Spinal cord (tissue), 10 donors: ENCODE data around the gene ADAT2. TPM values are rescaled to one million over a fixed set of nuclear protein-coding genes. Genes with fewer than 3 reads are reported as not detected.
"Not testable (repeated sequence)": the region's sequence is repeated elsewhere in the genome, so short reads cannot be mapped to it uniquely, and the experiment has no call there.

Experiments used
- DNase-seq, 6 donors: peaks; one replicate each; pipeline versions ENCODE4 v3.0.0 to v3.0.0-alpha.2; 2013 to 2015; ENCODE audit warnings: low spot score in 6 of 6, low read depth in 4 of 6
- H3K27ac ChIP-seq: one replicate; pipeline ENCODE4 v1.5.1; 2013; ENCODE audit warnings: low read depth, low read length, control low read depth
- H3K27me3 ChIP-seq: one replicate; pipeline ENCODE4 v1.6.1; 2013; ENCODE audit warnings: low read length; ENCODE audit not compliant: control insufficient read depth, insufficient read depth
- H3K36me3 ChIP-seq: one replicate; pipeline ENCODE4 v1.6.1; 2013; ENCODE audit warnings: low read length; ENCODE audit not compliant: control insufficient read depth, insufficient read depth
- H3K4me1 ChIP-seq: one replicate; pipeline ENCODE4 v1.6.1; 2013; ENCODE audit warnings: low read length; ENCODE audit not compliant: control insufficient read depth, insufficient read depth
- H3K4me3 ChIP-seq: one replicate; pipeline ENCODE4 v1.5.1; 2013; ENCODE audit warnings: low read depth, low read length, control low read depth
- H3K9me3 ChIP-seq: one replicate; pipeline ENCODE4 v1.6.1; 2013; ENCODE audit warnings: low read length; ENCODE audit not compliant: control insufficient read depth, insufficient read depth
- WGBS: methylation state at CpG from one replicate; pipeline ENCODE4 v1.1.5; 2013; ENCODE audit warnings: missing lambda C conversion rate; ENCODE audit not compliant: insufficient coverage; 5-methylcytosine and 5-hydroxymethylcytosine counted together
- polyA plus RNA-seq, 2 donors: library from polyadenylated mRNA; unstranded; fragments of 120-200 nt; gene quantifications; one replicate each; pipeline ENCODE4 v1.2.1, GENCODE V29; 2013; ENCODE audit not compliant: insufficient read length in 2 of 2
- total RNA-seq, 2 donors: library from RNA; depleted of rRNA in 1 of 2; stranded (reverse); fragments of 120-200 nt in 1 of 2; fragments of >200 nt in 1 of 2; gene quantifications; one replicate each; pipeline versions ENCODE4 v1.2.3 to v1.2.4, GENCODE V29; 2013 to 2014
- donor health status: healthy.

ADAT2 gene
- total and polyA plus RNA-seq, 4 donors, result 4.6 to 7.1 (median 5.5) TPM

DNA sequence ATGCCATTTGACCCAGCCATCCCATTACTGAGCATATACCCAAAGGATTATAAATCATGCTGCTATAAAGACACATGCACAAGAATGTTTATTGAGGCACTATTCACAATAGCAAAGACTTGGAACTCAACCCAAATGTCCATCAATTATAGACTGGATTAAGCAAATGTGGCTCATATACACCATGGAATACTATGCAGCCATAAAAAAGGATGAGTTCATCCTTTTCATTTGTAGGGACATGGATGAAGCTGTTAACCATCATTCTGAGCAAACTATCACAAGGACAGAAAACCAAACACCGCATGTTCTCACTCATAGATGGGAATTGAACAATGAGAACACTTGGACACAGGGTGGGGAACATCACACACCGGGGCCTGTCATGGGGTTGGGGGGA lies 2.6 kb downstream of the ADAT2 start:
- not testable (repeated sequence) for H3K9me3 ChIP-seq, H3K4me1 ChIP-seq, DNase-seq, H3K27ac ChIP-seq, H3K27me3 ChIP-seq, H3K36me3 ChIP-seq, H3K4me3 ChIP-seq
- no CpG with 5 or more reads among the region's 2 CpGs for WGBS

DNA sequence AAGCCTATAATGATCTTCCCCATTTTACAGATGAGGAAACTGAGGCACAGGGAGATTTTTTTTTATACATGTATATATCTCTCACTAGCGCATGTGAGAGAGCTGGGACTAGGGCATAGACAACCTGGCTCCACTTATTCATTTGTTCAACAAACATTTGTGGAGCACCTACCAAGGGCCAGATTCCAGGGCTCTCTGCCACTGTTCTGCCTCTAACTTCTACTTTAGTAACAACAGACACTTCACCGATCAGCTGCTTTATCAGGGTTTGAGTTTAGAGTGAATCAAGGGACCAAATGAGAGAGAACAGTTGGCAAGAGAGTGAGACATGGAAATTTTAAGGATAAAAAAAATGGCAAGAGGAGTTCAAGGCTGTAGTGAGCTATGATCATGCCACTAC lies 7.4 kb downstream of the ADAT2 start:
- WGBS, result no CpG with 5 or more reads among the region's 2 CpGs
- no peak for DNase-seq
- no peaks in the 10 kb centered on the region for H3K27me3 ChIP-seq
- H3K9me3 ChIP-seq, result no peaks in the 10 kb centered on the region
- H3K36me3 ChIP-seq, result no peaks in the 10 kb centered on the region
- H3K4me3 ChIP-seq, result no peak overlapping the region
- H3K4me1 ChIP-seq, result no peaks in the 10 kb centered on the region
- no peak overlapping the region for H3K27ac ChIP-seq

DNA sequence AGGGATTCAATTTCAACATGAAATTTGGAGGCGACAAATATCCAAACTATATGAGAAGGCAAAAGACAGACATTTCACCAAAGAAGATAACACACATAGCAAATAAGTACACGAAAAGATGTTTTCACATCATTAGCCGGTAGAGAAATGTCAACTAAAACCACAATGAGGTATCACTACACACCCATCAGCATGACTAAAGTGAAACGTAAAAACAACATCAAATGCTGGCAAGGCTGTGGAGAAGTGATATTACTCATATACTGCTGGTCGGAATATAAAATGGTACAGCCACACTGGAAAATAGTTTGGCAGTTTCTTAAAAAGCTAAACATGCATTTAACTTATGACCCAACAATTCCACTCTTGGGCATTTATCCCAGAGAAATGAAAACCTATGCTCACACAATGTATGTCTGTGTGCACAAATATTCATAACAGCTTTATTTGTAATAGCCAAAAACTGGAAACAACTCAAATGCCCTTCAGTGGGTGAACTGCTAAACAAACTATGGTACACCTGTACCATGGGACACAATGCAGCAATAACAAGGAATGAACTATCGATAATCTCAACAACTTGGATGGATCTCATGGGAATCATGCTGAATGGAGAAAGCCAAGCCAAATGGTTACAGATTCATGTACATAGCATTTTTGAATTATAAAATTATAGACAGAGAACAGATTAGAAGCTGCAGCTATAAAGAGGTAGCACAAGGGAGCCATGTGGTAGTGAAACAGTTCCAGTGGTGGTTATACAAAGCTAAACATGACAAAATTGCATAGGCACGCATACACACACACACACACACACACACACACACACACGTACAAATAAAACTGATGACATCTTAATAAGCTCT lies 8.6 kb downstream of the ADAT2 start:
- Histone ChIP-seq H3K9me3 (no peaks in the 10 kb centered on the region), H3K27ac (no peak overlapping the region), H3K27me3 (no peaks in the 10 kb centered on the region), H3K4me3 (no peak overlapping the region), H3K4me1 (no peaks in the 10 kb centered on the region), H3K36me3 (no peaks in the 10 kb centered on the region)
- whole genome bisulfite sequencing, result no CpG with 5 or more reads among the region's 8 CpGs
- DNase-seq, result peak in 1 of 6 donors; percentile 73

DNA sequence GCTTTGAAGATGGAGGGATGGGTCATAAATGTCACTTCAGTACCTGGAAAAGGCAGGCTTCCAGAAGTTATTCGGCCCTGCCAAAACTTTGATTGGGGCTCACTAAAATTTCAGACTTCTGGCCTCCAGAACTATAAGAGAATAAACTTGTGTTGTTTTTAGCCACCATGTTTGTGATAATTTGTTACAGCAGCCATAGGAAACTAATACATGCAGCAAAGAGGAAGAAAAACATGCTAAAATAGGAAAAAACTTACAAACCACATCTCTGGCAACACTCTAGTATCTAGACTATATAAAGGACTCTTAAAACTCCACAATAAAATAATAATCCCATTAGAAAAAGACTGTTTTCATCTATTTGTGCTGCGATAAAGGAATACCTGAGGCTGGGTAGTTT lies 9.5 kb downstream of the ADAT2 start:
- DNase-seq, result no peak
- 100% methylated on average over 2 of the region's 2 CpGs for WGBS
- no peaks in the 10 kb centered on the region for H3K27me3 ChIP-seq
- H3K27ac ChIP-seq, result no peak overlapping the region
- H3K4me3 ChIP-seq, result no peak overlapping the region
- H3K9me3 ChIP-seq, result no peaks in the 10 kb centered on the region
- no peaks in the 10 kb centered on the region for H3K4me1 ChIP-seq
- no peaks in the 10 kb centered on the region for H3K36me3 ChIP-seq

DNA sequence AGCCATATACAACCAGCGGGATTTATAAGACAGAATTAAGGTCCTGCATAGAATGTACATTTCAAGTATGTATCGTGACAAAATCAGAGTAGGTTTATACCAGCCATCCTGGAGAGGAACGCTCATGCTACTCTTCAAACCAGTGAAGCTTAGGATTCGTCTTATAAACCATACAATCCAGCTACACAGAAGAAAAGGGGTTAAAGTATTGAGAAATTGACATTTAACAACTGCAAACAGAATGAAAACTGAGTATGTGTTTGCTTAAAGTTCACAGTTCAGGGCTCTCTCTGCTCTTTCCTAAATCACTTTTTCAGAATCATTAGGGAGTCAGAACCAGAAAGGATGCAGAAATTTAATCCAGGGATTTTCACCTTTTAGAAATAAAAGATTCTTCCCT lies 17.9 kb downstream of the ADAT2 start:
- no peaks in the 10 kb centered on the region for H3K4me1 ChIP-seq
- H3K36me3 ChIP-seq, result peaks cover 2% of the 10 kb centered on the region
- no peak overlapping the region for H3K27ac ChIP-seq
- H3K27me3 ChIP-seq, result no peaks in the 10 kb centered on the region
- no CpG with 5 or more reads among the region's 4 CpGs for WGBS
- DNase-seq, result no peak
- no peak overlapping the region for H3K4me3 ChIP-seq
- no peaks in the 10 kb centered on the region for H3K9me3 ChIP-seq

DNA sequence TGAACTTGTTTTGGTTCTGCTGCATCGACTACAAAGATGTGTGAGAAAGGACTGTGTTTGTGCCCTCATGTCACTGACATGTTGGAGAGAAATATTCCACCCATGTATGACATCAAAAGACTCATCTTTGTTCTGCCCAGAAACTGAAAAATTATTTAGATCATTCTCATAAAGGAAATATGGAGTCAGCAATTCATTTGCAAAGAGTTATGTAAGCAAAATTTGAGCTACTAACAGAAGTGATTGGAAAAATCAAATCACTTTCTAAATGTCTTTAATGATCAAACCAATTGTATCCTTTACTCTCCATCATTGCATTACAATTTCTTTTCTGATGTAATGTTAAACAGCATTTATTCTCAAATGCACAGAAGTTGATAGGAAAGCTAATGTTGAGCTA lies 19.3 kb downstream of the ADAT2 start:
- H3K36me3 ChIP-seq, result peaks cover 2% of the 10 kb centered on the region
- DNase-seq, result no peak
- no CpG with 5 or more reads among the region's 1 CpG for WGBS
- H3K4me1 ChIP-seq, result no peaks in the 10 kb centered on the region
- no peak overlapping the region for H3K4me3 ChIP-seq
- H3K27me3 ChIP-seq, result no peaks in the 10 kb centered on the region
- no peaks in the 10 kb centered on the region for H3K9me3 ChIP-seq
- H3K27ac ChIP-seq, result no peak overlapping the region

DNA sequence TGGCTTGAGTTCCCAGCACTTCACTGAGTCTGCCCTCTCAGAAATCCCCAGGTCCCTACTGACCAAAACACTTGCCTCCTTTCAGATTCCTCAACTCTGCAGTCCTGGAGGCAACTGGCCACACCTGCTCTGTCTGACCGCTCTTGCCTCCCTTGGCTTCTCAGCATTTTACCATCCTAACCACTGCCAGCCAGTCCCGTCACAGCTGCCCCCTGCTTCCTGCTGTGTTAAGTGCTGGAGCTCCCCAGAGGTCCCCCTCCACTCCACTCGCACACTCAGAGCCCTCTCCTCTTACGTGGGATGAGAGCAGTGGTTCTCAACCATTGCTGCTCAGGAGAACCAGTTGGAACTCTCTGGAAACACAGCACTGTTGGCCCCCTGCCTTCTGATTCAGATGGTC lies 20.5 kb downstream of the ADAT2 start:
- Histone ChIP-seq H3K4me3 (no peak overlapping the region), H3K4me1 (no peaks in the 10 kb centered on the region), H3K36me3 (peaks cover 2% of the 10 kb centered on the region), H3K27ac (no peak overlapping the region), H3K9me3 (no peaks in the 10 kb centered on the region), H3K27me3 (no peaks in the 10 kb centered on the region)
- DNase-seq, result no peak
- WGBS, result 82% methylated on average over 4 of the region's 4 CpGs

DNA sequence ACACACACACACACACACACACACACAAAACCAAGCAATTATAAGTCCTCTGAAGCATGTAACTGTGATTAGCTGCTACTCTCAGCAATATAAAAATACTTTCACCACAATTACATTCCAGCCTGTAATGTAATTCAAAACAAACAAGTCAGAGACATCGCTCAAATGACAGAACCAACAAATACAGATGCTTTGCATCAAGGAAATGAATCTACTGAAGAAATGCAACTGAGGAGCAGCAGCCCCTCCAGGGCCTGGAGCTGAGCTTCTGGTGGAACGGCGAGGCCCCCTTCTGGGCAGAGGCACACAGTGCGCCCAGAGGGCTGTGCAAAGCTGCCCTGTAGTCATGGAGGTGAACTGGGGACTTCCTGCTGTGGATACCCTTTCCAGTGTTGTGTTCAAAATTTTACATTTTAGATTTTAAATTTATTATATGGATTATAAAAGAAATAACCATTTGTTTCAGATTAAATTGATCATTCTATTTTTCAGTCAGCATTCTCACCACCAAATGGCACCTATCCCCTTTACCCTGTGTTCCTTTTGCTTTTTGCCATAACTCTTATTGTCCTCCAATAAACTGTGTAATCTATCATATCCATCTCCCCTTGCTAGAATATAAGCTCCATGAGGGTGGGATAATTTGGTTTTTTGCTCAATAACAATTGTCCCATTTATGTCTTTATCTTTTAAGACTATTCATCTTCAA lies 23.2 kb downstream of the ADAT2 start:
- 20% methylated on average over 1 of the region's 4 CpGs for WGBS
- H3K4me3 ChIP-seq, result no peak overlapping the region
- H3K36me3 ChIP-seq, result peaks cover 2% of the 10 kb centered on the region
- no peaks in the 10 kb centered on the region for H3K4me1 ChIP-seq
- H3K27ac ChIP-seq, result no peak overlapping the region
- peak; percentile 31 to 93 (median 59) for DNase-seq
- no peaks in the 10 kb centered on the region for H3K27me3 ChIP-seq
- no peaks in the 10 kb centered on the region for H3K9me3 ChIP-seq

DNA sequence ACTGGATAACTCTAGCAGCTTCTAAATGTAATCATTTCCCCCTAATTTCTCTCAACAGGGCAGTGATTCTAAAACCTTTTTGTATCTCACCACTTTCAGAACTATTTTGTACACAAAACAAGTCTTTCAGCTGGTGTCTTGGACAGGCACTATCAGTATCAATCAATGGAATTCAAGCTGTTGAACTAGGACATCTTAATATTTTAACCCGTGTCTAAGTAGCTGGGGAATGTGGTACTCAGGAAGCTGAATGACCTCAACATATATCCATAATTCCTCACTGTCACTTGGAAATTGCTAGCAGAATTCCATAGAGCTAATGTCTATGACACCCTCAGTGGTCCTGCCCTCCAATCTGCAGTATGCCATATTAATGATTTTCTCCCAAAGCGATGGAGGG lies 24.5 kb downstream of the ADAT2 start:
- H3K4me1 ChIP-seq, result no peaks in the 10 kb centered on the region
- H3K36me3 ChIP-seq, result peaks cover 2% of the 10 kb centered on the region
- H3K27ac ChIP-seq, result no peak overlapping the region
- WGBS, result no CpG with 5 or more reads among the region's 2 CpGs
- no peaks in the 10 kb centered on the region for H3K27me3 ChIP-seq
- no peak for DNase-seq
- no peaks in the 10 kb centered on the region for H3K9me3 ChIP-seq
- no peak overlapping the region for H3K4me3 ChIP-seq

DNA sequence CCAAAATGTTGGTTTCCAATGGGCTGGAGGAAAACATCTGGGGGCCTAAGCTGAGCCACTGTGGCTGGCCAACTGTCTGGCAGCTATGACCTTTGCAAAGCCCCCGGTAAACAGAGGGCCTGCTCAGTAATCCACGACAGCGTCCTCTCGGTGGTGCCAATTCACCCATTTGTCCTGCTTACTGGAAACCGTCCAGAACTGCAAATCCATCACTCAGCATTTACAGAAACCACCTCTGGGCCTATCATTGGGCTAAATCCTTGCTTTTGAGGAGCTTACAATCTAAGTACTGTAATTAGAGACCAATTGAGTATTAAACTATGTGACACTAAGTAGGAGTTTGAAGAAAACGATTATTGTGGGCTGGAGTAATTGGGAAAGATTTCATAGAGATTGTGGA lies 31.0 kb downstream of the ADAT2 start:
- Histone ChIP-seq H3K4me1 (no peaks in the 10 kb centered on the region), H3K4me3 (no peak overlapping the region), H3K36me3 (no peaks in the 10 kb centered on the region), H3K27ac (no peak overlapping the region), H3K27me3 (no peaks in the 10 kb centered on the region), H3K9me3 (no peaks in the 10 kb centered on the region)
- WGBS, result 47% methylated on average over 6 of the region's 6 CpGs
- no peak for DNase-seq
